ENCODE data around the gene NXPE3. TPM values are rescaled to one million over a fixed set of nuclear protein-coding genes. Genes with fewer than 3 reads are reported as not detected.

The NXPE3 gene
- total RNA-seq, 1 experiment from 2014 or later, result 37.6 TPM

- no peak for TF ChIP-seq CTCF (conservative IDR thresholded peaks at IDR 0.05; ENCODE audit: low read depth, low read length)
- no peak for TF ChIP-seq EZH2 (IDR thresholded peaks at IDR 0.05; ENCODE audit: borderline replicate concordance, low read depth, low read length, poor library complexity, severe bottlenecking)
- Histone ChIP-seq H3K4me1 (ENCODE audit: insufficient read depth, low read length, poor library complexity, severe bottlenecking) (peaks cover 29% of the 10 kb centered on the region), H3K36me3 (ENCODE audit: insufficient read depth, low read length, poor library complexity, severe bottlenecking) (peaks cover 2% of the 10 kb centered on the region), H3K27me3 (replicated peaks; ENCODE audit: insufficient read depth, low read depth, low read length, poor library complexity) (no peaks in the 10 kb centered on the region), H3K9me3 (ENCODE audit: low read depth, low read length, poor library complexity, severe bottlenecking) (no peaks in the 10 kb centered on the region), H3K27ac (ENCODE audit: low read depth, low read length, poor library complexity, severe bottlenecking) (peak overlapping the region; percentile 51), H3K4me3 (ENCODE audit: low read depth, low read length, poor library complexity, severe bottlenecking) (no peak overlapping the region)
- no TSS peak for BruUV-seq (replicated peaks)
- CTCF ChIA-PET, result interaction anchor here (1.2 to 1.7 kb wide), 4 partner anchors 224 to 722 kb away, joined by 6 to 33 read pairs (median 8); no protein-coding TSS in a partner anchor
- no peak for DNase-seq (ENCODE audit: low spot score)
- POLR2A ChIA-PET (ENCODE audit: low non-redundant PET), result interaction anchor here (0.8 kb wide), 1 partner anchor 289 kb away, joined by 8 read pairs; no protein-coding TSS in a partner anchor
- intact Hi-C loops (cut with micrococcal nuclease; ENCODE audit: unreplicated experiment), result loop anchor here (1.0 to 10.0 kb wide), 3 partner anchors 223 to 712 kb away; no protein-coding TSS in a partner anchor
Measured at GRCh38 chr3:101814835-101815234, 35.8 kb downstream of the NXPE3 start.

DNA sequence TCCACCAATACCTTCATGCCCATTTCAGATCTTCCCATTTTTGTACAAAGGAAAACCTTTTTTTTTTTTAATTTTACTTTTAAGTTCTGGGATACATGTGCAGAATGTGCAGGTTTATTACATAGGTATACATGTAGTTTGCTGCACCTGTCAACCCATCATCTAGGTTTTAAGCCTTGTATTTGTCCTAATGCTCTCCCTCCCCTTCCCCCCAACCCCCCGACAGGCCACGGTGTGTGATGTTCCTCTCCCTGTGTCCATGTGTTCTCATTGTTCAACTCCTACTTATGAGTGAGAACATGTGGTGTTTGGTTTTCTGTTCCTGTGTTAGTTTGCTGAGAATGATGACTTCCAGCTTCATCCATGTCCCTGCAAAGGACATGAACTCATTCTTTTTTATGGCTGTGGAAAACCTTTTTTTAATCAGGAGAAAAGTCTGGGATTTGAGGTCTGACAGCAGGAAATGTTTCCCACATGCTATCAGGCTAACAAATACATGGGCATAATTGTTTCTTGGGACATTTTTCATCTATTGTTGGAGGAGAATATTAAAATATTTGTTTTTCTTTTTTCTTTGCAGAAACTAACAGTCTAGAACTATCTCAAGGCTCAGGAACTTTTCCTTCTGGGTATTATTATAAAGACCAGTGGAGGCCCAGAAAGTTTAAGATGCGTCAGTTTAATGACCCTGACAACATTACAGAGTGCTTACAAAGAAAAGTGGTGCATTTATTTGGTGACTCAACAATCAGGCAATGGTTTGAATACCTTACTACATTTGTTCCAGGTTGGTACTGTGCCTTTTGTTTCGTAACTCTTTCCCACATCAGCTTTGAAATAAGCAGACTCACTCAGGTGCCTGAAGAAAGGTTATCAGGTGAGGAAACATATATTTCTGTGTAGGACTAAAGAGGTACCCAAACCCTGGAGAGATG lies 37.5 kb downstream of the NXPE3 start:
- ChIA-PET CTCF (interaction anchor here (1.5 kb wide), 1 partner anchor 409 kb away, joined by 3 read pairs; no protein-coding TSS in a partner anchor), POLR2A (ENCODE audit: low non-redundant PET) (no interaction called here)
- Histone ChIP-seq H3K27ac (ENCODE audit: low read depth, low read length, poor library complexity, severe bottlenecking) (no peak overlapping the region), H3K4me3 (ENCODE audit: low read depth, low read length, poor library complexity, severe bottlenecking) (no peak overlapping the region), H3K4me1 (ENCODE audit: insufficient read depth, low read length, poor library complexity, severe bottlenecking) (peaks cover 24% of the 10 kb centered on the region), H3K36me3 (ENCODE audit: insufficient read depth, low read length, poor library complexity, severe bottlenecking) (peaks cover 3% of the 10 kb centered on the region), H3K27me3 (replicated peaks; ENCODE audit: insufficient read depth, low read depth, low read length, poor library complexity) (no peaks in the 10 kb centered on the region), H3K9me3 (ENCODE audit: low read depth, low read length, poor library complexity, severe bottlenecking) (no peaks in the 10 kb centered on the region)
- intact Hi-C loops (cut with micrococcal nuclease; ENCODE audit: unreplicated experiment), result loop anchor here (10.0 kb wide), 1 partner anchor 268 kb away; no protein-coding TSS in a partner anchor
- BruUV-seq (replicated peaks), result no TSS peak
- TF ChIP-seq EZH2 (IDR thresholded peaks at IDR 0.05; ENCODE audit: borderline replicate concordance, low read depth, low read length, poor library complexity, severe bottlenecking) (no peak), CTCF (conservative IDR thresholded peaks at IDR 0.05; ENCODE audit: low read depth, low read length) (no peak)
- DNase-seq (ENCODE audit: low spot score), result no peak

DNA sequence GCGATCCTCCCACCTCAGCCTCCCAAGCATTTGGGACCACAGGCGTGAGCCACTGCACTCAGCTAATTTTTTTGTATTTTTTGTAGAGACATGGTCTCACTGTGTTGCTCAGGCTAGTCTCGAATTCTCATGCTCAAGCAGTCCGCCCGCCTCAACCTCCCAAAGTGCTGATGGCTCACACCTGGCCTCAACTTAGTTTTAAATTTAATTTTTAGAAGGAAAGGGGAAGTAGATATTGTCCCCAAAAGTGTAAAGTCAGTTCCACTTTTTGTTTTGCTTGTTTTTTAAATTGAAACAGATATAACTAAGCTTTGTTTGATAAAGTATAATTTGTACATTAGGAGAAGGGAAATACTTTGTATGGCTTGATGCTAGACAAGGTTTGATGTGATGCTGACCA lies 39.0 kb downstream of the NXPE3 start:
- ChIA-PET POLR2A (ENCODE audit: low non-redundant PET) (no interaction called here), CTCF (no interaction called here)
- no peak overlapping the region for H3K27ac ChIP-seq (ENCODE audit: low read depth, low read length, poor library complexity, severe bottlenecking)
- no TSS peak for BruUV-seq (replicated peaks)
- peaks cover 23% of the 10 kb centered on the region for H3K4me1 ChIP-seq (ENCODE audit: insufficient read depth, low read length, poor library complexity, severe bottlenecking)
- no peaks in the 10 kb centered on the region for H3K9me3 ChIP-seq (ENCODE audit: low read depth, low read length, poor library complexity, severe bottlenecking)
- peaks cover 3% of the 10 kb centered on the region for H3K36me3 ChIP-seq (ENCODE audit: insufficient read depth, low read length, poor library complexity, severe bottlenecking)
- no peaks in the 10 kb centered on the region for H3K27me3 ChIP-seq (replicated peaks; ENCODE audit: insufficient read depth, low read depth, low read length, poor library complexity)
- no peak for TF ChIP-seq EZH2 (IDR thresholded peaks at IDR 0.05; ENCODE audit: borderline replicate concordance, low read depth, low read length, poor library complexity, severe bottlenecking)
- no peak for TF ChIP-seq CTCF (conservative IDR thresholded peaks at IDR 0.05; ENCODE audit: low read depth, low read length)
- intact Hi-C loops (cut with micrococcal nuclease; ENCODE audit: unreplicated experiment), result loop anchor here (10.0 kb wide), 1 partner anchor 267 kb away; no protein-coding TSS in a partner anchor
- DNase-seq (ENCODE audit: low spot score), result no peak
- H3K4me3 ChIP-seq (ENCODE audit: low read depth, low read length, poor library complexity, severe bottlenecking), result no peak overlapping the region

Data from A673 (cell line).